ENCODE data around the gene CALHM1.
"Not testable (repeated sequence)": the region's sequence is repeated elsewhere in the genome, so short reads cannot be mapped to it uniquely, and the experiment has no call there.

CALHM1 gene, protein sequence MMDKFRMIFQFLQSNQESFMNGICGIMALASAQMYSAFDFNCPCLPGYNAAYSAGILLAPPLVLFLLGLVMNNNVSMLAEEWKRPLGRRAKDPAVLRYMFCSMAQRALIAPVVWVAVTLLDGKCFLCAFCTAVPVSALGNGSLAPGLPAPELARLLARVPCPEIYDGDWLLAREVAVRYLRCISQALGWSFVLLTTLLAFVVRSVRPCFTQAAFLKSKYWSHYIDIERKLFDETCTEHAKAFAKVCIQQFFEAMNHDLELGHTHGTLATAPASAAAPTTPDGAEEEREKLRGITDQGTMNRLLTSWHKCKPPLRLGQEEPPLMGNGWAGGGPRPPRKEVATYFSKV
- total RNA-seq: 0 to 0.12 (median 0) reads per million in 4 donors

DNA sequence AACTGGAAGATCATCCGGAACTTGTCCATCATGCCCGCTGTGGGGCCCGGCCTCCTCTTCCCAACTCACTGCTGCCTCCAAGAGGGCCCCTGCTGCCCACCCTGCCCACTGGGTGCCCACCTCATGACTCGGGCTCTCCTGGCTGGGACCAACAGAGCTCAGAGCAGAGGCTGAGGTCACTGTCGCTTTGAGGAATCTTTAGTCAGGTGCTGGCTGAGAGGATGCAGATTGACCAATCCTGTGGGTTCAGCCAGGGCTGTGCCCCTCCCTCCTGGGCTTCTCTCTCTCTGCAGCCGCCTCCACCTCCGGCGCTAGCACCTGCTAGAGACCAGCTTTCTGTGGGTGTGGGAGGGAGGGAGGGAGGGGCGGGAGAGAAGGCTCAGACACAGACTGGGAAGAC is at the start of gene CALHM1:
TSS of gene CALHM1 (minus strand) at position 181 of the 400 bp plus-strand sequence. CDS start at position 32, 149 bp downstream.
- peak in 1 of 5 donors; percentile 21 for DNase-seq

DNA sequence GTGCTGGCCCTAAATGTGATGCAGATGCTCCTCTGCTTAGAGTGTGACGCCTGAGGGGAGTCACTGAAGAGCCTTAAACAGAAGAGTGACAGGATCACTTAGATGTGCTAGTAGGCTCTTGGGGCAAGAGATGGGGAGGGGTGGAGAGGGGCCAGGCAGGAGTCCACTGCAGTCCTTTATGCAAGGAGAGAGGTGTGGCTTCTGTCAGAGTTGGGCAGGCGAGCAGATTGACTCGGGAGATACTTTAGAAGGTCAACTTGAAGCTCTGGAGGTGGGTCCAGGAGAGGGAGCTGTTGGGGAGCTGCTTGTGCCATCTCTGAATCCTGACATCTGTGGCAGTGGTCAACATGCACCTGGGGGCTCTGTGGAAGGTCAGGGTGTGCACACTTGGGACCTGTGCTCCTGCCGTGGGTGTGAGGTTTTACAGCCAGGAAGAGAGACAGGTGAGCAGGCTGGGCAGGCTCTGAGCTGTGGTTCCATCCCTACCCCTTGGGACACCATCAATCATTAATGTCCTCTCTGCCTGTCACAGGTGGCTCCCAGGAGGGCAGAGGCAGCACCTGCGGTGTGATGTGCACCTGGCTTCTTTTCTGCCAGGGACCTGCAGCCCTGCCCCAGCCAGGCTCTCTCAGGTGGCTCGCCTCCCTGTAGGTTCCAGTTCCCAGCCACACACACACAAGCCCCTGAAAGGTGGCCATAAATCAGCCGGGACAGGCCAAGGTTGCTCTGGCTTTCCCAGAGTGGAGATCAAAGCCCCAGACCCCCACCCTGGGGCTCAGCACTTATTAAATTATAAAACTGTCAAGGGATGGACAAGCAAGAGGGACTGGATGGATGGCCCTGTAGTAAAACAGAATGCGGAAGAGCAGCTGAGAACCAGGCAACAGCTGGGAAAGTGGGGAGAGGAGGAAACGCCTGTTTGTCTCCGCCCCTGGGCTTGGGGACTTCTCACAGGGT is 48.8 kb upstream of the CALHM1 start:
- DNase-seq: no peak

DNA sequence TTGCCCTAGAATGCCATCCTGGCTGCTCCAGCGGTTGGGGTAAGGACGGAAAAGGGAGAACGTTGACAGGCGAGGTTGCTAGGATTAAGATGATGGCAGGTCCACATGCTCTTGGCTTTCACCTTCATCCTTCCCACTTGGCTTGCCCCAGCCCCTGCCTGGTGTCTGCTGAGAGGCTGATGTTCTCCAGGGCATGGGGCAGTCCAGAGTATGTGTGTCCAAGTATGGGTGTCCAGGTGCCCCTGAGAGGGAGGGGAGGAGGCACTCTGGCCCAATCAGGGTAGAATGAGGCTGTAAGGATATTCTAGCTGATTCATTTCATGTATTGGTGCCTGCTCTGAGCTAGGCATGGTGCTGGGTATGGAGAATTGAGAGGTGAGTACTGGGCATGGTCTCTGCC is 47.4 kb upstream of the CALHM1 start:
- DNase-seq: no peak

DNA sequence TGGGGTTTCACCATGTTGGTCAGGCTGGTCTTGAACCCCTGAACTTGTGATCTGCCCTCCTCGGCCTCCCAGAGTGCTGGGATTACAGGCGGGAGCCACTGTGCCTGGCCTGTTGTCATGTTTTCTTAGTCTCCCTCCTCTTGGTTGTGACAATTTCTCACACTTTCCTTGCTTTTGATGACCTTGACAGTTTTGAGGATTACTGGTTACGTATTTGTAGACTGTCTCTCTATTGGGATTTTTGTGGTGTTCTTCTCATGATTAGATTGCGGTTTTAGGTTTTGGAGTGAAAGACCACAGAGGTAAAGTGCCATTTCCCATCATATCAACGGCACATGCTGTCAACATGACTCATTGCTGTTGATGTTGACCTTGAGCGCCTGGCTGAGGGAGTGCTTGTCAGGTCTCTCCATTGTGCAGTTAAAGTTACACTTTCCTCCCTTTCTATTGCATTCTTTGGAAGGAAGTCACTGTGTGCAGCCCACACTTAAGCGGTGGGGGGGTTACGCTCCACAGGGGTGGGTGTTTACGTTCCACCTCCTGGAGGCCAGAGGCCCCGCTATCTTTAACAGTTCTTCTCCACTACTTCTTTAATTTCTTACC is 45.6 kb upstream of the CALHM1 start:
- peak in 1 of 5 donors; percentile 90 for DNase-seq

DNA sequence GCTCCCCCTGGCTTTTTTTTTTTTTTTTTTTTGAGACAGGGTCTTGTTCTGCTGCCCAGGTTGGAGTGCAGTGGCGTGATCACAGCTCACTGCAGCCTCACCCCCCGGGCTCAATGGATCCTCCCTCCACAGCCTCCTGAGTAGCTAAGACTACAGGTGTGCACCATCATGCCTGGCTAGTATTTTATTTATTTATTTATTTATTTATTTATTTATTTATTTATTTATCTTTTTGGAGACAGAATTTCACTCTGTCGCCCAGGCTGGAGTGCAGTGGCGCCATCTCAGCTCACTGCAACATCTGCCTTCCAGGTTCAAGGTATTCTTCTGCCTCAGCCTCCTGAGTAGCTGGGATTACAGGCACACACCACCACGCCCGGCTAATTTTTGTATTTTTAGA is 45.1 kb upstream of the CALHM1 start:
- not testable (repeated sequence) for DNase-seq

DNA sequence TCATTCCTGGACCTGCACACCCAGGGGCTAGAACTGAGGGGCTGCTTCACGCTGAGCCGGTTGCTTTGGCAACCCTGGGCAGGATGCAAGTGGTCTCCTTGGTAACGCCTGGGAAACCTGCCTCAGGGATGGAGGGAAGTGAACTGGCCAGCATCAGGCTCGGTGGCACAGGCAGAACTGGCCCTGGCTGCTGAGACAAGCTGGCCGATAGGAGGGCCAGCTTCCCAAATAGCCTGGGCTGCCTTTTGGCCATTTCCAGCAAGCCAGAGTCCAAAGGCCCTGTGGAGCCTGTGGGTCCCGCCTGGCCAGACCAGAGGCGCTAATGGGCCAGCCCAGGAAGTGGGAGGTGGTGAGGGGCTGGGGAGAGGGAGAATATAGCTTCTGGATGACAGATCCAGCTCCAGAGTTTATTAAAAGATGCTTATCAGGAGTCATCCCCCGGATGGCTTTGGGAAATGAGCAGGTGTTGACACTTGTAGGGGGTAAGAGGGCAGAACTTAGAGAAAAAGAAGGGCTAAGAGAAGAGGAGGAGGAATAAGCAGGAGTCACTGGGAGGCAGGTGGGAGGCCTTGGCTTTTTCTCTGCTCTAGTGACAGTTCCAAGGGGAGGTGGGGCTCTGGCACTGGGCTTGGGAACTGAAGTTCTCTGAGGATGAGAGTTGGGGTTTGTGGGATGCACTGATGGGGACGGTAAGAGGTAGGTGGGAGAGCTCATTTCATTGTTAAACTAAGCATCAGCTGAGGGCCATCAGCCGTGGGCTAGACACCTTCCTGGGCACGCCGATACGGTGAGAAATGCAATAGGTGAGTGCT is 44.4 kb upstream of the CALHM1 start:
- DNase-seq: no peak

DNA sequence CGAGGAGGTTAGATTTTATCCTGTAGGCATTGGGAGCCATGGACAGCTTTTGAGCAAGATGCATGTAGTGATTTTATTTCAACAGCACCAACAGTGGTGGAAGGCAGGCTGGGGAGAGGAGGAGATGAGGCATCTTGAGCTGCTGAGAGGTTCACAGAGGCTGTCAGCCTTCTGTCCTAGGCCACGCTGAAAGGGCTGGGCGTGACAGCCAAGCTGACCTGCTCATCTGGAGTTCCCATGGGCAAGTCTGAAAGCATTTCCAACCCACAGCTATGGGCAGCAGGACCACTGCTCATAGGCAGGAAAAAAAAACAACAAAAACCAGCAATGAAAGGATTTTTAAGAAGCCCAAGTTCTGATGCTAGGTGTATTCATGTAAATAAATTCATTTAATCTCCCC is 42.5 kb upstream of the CALHM1 start:
- DNase-seq: no peak

DNA sequence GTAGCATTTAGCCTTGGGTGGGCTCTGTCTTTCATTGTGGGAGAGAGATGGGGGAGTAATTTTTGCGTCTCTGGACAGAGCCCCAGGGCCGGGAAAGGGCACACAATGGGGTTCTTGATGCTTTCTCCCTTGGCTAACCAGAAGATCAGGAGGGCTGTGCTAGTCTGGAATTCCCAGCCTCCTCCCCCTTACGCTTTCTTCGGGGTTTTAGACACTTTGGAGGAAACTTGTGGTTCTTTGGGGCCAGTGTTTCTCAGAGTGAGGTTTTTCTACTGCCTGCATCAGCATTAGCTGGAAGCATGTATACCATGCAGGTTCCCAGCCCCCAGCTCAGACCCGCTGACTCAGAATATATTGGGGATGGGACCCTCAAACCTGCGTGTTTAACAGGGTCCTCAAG is 41.8 kb upstream of the CALHM1 start:
- no peak for DNase-seq

DNA sequence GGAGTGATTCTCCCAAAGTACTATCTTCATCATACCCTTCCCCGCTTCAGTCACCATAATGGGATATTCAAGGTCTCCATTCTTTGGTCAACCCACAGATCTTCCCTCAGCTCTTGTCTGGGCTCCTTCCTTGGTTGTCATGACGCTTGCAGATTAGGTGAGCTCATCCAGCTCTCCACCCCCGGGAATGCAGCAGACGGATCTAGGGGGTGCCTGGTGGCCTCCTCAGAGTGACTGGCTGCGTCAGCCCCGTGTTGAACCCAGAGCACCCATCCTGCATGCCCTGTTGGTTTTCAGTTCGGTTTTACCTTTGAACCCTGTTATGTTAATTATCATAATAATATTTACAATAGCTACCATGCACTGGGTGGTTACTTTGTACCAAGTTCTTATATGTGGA is 41.2 kb upstream of the CALHM1 start:
- DNase-seq: no peak

DNA sequence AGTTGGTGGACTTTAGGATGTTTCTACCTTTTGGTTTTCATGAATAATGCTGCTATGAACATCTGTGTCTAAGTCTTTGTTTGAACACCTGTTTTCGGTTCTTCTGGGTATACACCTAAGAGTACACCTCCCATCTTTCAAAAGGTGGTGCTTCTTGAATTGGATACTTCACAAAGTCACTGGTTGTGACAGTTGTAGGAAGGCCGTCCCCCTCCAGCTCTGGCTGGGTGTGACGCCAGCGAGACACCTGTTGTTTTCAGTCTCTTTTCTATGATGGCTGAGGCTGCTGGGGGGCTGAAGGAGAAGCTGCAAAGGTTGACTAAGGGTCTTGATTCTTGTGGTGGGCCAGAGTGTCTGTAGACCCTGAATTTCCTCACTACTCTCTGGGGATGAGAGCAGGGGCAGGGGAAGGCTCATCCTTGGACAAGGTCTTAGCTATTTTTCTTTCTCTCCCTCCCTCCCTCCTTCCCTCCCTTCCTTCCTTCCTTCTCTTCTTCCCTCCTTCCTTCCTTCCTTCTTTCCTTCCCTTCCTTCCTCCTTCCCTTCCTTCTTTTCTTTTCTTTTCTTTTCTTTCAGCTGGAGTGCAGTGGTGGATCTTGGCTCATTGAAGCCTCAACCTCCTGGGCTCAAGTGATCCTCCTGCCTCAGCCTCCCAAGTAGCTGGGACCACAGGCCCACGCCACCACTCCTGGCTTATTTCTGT is 40.4 kb upstream of the CALHM1 start:
- DNase-seq: no peak

DNA sequence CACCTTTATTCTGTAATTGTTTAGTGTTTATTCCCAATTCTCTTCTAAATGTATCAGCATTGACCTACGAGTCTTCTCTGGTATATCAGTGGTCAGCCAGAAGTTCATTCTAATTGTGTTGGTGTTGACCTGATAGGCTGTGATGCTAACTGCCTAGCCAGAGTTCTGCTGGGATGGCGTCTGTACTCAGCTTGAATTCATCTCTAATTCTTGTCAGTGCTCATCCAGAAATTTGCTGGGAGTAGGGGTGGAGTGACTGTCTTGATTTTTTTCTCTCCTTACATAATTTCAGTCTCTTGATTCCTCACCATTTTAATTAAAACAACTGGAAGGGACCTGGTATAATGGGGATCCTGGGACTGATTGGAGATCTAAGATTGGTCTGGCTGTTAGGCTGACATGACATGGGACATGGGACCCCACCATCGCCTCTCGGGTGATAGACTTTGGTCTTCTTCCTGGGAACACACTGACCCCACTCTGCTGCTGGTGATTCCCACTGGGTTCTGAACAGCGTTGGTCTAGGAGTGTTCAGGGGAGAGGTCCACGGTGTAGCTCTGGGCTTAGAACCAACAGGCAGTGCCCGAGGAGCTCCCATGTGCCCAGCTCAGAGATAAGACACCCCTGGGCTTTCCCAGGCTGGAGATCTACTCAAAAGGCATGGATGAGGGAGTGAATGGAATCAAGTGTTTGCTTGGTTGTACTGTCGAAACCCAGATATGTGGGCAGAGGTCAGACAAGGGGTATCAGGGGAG is 38.6 kb upstream of the CALHM1 start:
- no peak for DNase-seq

DNA sequence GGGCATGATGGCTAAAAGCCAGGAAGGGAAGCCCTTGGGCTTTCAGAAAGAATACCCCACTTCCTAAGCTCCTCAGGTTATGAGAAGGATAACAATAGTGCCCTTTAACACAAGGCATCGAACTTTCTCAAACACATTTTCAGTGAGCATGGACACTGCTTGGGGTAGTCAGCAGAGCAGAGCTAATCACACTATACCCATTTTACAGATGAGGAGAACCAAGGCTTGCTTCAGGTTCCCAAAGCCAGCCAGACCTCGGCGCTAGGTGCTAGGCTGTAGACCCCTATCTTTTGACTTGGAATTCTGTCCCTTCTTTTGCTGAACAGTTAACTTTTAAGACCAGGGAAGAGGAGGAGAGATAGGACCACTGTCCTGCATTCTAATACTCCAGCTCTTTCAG is 36.6 kb upstream of the CALHM1 start:
- no peak for DNase-seq

DNA sequence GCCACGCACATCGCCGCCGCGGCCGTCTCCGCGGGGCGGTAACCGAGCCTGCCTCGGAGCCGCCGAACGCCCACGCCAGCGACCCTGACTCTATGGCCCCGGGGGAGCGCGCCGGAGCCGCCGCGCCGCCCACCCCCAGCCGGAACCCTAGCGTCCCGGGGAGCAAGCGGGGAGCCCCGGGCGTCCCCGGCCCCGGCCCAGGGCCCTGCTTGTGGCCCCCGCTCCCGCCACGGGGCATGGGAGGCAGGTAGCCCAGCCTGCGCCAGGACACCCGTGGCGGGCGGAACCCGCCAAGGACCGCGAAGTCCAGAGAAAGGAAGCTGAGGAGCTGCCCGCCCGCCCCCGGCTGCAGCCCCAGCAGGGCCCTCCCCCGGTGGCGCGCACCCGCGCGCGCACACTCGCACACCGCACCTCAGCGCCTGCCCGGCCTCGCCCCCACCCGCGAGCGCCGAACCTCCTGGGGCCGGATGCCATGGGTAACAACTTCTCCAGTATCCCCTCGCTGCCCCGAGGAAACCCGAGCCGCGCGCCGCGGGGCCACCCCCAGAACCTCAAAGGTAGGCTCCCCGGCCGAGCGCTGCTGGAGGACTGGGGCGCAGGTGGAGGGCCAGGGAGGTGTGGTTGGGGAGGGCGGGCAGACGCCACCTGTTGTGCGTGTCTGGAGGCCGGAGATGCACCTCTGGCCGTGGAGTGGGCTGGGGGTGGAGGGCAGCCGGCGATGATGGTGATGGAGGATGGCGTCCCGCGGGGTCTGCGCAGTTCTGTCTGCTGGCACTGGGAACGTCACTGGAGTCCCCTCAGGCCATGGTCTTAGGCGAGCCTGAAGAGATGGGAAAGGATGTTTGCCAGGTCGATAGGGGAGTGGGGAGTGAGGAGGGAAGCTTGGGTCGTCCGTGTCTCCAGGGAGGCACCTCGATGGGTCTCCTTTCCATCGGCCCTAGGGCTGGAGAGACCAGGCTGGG is 35.5 kb upstream of the CALHM1 start:
- DNase-seq: peak in 2 of 5 donors; percentile 10 to 41

DNA sequence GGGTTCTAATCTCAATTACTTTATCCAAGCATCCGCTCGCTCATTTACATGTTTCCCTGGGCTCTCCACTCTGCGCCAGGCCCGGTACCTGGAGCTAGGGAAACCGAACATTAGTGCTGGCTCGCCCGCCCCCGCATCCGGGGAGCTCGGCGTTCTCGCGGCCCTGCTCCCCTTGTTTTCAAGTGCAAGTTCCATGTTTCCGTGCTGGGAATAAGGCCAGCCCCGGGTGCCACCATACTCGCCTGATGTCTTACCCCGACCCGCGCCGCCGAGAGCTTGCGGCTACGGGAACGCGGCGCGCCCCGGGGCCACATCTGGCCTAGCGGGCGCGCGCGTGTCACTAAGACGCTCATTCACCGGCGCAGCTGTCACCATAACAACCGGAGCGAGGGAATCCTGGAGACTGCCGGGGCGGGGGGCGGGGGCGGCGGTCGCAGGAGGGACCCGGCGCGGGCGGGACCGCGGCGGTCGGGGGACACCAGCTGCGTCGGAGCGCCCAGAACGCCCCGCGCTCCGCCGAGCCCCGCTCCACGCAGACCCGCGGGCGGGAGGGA is 34.7 kb upstream of the CALHM1 start, which contains the start of gene NEURL1:
TSS of gene NEURL1 (plus strand) at position 344 of the 554 bp plus-strand sequence. CDS start 683 bp downstream, outside the sequence.
- peak in 2 of 5 donors; percentile 11 to 30 for DNase-seq

DNA sequence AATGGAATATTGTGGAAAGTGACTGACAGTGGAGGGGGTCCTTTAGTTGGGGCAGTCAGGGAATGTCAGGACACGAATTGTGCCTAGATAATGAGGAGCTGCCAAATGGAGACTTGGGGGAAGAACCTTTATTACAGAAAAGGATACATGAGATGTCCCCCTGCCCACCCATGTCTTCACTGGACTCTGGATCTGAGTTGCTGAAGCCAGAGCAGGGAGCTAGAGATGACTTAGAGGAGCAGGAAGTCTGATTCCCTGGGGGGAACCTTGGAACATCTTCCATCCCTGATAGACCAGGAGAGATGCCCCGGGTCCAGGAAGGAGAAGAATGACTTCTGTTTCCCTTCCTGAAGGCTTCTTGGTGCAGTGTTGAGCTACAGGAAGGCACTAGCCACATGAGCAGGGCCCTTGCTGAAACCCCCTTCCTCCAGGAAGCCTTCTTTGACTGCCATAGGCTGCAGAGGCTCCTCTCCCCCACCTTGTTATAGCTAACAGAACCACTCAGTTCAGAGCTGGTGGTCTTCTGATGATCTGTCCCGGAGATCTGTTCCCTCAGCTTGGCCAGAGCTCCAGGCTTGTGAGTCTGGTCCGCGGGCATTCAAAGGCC is 34.1 kb upstream of the CALHM1 start:
- no peak for DNase-seq

DNA sequence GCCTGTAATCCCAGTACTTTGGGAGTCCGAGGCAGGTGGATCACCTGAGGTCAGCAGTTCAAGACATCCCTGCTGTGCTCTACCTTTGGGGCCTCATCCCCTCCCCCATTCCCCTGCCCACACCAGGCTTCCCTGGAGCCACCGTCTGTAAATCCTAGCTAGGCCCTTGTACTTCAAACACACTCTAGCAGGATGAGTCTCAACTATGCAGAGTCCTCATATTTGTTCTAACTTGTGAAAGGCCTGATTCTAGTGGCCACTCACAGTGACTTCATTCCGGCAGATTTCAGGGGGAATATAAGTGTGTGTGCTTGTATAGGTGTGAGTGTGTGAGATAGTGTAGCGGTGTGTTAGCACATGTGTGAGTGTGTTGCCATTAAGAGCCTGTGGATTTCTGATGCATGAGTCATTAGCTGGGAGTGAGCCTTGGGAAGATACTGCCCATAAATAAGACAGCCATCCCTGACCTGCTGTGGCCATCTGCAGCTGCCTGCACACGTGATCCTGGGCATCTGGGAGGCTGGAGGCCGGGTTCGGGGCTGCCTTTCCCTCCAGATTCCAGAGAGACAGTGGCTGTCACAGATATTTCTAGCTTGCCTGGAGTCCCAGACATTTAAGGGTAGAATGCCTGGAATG is 33.1 kb upstream of the CALHM1 start:
- no peak for DNase-seq

DNA sequence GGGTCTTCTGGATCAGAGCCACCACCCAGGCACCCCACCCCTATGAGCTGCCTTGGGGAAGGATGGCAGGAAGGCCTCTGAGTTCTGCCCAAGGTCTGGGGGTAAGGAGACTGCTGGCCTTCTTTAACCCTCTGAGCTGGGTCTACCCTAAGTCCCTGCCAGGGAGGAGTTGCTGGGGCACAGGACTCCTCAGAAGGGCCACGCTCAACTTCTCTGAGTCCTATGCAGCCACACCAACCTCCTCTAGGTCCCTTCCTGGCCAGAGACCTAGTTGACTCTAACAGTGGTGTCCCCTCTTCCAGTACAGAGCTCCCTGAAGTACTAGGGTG is 32.2 kb upstream of the CALHM1 start:
- DNase-seq: no peak

DNA sequence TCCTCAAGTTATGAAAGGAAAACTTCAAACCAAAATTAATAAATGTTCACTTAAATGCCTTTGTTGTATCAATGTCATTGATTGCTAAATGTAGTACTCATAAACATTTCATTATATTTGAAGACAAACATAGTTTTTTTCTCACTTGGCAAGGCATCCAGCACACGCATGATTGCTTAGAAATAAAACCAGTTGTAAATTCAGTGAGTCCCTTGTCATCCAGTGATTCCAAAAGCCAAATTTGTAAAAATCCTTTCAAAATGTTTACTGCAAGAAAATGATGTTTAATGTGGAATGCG is 28.7 kb upstream of the CALHM1 start:
- no peak for DNase-seq

Data from T-helper 1 cell (primary cell).